ENCODE results near the gene MDP1.

The MDP1 gene

DNA sequence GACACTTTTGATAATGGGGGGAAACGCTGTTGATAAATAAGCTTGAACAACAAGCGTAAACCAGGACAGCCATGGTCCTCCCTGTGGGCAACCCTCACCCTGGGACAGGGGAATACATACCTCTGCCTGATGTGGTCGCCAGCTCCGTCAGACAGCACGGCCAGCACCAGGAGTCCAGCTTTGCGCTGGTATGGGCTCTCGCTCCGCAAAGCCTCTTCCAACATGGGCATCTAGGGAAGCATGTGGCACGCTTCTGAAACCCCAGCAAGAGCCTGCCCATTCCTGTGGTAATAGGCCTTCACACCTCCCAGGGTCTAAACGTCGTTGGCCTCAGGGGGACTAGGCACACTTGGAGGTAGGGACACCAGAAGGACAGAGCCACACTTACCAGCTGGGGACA lies 30.1 kb downstream of the MDP1 start:
- Histone ChIP-seq H3K79me2 (ENCODE audit: insufficient read depth, low read length) (no peaks in the 10 kb centered on the region), H3F3A (ENCODE audit: low read depth) (no peaks in the 10 kb centered on the region), H2AFZ (ENCODE audit: low read length) (no peak overlapping the region), H3K9me3 (ENCODE audit: insufficient read depth, low read depth, low read length) (no peaks in the 10 kb centered on the region), H3K4me1 (ENCODE audit: insufficient read depth, low read length, poor library complexity, severe bottlenecking) (peaks cover 11% of the 10 kb centered on the region), H3K36me3 (ENCODE audit: insufficient read depth, low read length) (no peaks in the 10 kb centered on the region; the same call in 1 of the 2 replicates), H3K27me3 (ENCODE audit: insufficient read depth, low read length, poor library complexity, severe bottlenecking) (no peaks in the 10 kb centered on the region), H3K9ac (ENCODE audit: low read depth, low read length, poor library complexity, severe bottlenecking) (no peak overlapping the region), H4K20me1 (ENCODE audit: insufficient read depth, low read length, poor library complexity, severe bottlenecking) (no peaks in the 10 kb centered on the region), H3K4me2 (ENCODE audit: low read depth, low read length, poor library complexity, severe bottlenecking) (no peak overlapping the region), H3K9me2 (replicated peaks; ENCODE audit: low read depth, low read length) (no peaks in the 10 kb centered on the region), H3K4me3 (ENCODE audit: low read length, poor library complexity, severe bottlenecking) (no peak overlapping the region)
- no peak for TF ChIP-seq EZH2phosphoT487 (IDR thresholded peaks at IDR 0.05; ENCODE audit: borderline replicate concordance)
- TF ChIP-seq, protein P1, sequence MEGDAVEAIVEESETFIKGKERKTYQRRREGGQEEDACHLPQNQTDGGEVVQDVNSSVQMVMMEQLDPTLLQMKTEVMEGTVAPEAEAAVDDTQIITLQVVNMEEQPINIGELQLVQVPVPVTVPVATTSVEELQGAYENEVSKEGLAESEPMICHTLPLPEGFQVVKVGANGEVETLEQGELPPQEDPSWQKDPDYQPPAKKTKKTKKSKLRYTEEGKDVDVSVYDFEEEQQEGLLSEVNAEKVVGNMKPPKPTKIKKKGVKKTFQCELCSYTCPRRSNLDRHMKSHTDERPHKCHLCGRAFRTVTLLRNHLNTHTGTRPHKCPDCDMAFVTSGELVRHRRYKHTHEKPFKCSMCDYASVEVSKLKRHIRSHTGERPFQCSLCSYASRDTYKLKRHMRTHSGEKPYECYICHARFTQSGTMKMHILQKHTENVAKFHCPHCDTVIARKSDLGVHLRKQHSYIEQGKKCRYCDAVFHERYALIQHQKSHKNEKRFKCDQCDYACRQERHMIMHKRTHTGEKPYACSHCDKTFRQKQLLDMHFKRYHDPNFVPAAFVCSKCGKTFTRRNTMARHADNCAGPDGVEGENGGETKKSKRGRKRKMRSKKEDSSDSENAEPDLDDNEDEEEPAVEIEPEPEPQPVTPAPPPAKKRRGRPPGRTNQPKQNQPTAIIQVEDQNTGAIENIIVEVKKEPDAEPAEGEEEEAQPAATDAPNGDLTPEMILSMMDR (conservative IDR thresholded peaks at IDR 0.05; ENCODE audit: low read length) = no peak

- no peaks in the 10 kb centered on the region for H3K9me2 ChIP-seq (replicated peaks; ENCODE audit: low read depth, low read length)
- TF ChIP-seq, protein P1 (conservative IDR thresholded peaks at IDR 0.05; ENCODE audit: low read length) = no peak
- TF ChIP-seq EZH2phosphoT487 (IDR thresholded peaks at IDR 0.05; ENCODE audit: borderline replicate concordance) = no peak
- H3K4me1 ChIP-seq (ENCODE audit: insufficient read depth, low read length, poor library complexity, severe bottlenecking) = peaks cover 11% of the 10 kb centered on the region
- H3K36me3 ChIP-seq (ENCODE audit: insufficient read depth, low read length) = peaks cover 4% of the 10 kb centered on the region; the same call in 1 of the 2 replicates
- H3K9me3 ChIP-seq (ENCODE audit: insufficient read depth, low read depth, low read length) = no peaks in the 10 kb centered on the region
- H3K4me3 ChIP-seq (ENCODE audit: low read length, poor library complexity, severe bottlenecking) = no peak overlapping the region
- no peak overlapping the region for H2AFZ ChIP-seq (ENCODE audit: low read length)
- H3K4me2 ChIP-seq (ENCODE audit: low read depth, low read length, poor library complexity, severe bottlenecking) = no peak overlapping the region
- H4K20me1 ChIP-seq (ENCODE audit: insufficient read depth, low read length, poor library complexity, severe bottlenecking) = no peaks in the 10 kb centered on the region
- no peaks in the 10 kb centered on the region for H3K79me2 ChIP-seq (ENCODE audit: insufficient read depth, low read length)
- H3F3A ChIP-seq (ENCODE audit: low read depth) = no peaks in the 10 kb centered on the region
- H3K27me3 ChIP-seq (ENCODE audit: insufficient read depth, low read length, poor library complexity, severe bottlenecking) = no peaks in the 10 kb centered on the region
- H3K9ac ChIP-seq (ENCODE audit: low read depth, low read length, poor library complexity, severe bottlenecking) = no peak overlapping the region
Observed at GRCh38 chr14:24185026-24185425, 30.8 kb downstream of the MDP1 start.

GRCh38 chr14:24184104-24184970 lies 31.5 kb downstream of the MDP1 start:
- H3K9me2 ChIP-seq (replicated peaks; ENCODE audit: low read depth, low read length) = no peaks in the 10 kb centered on the region
- H3K27me3 ChIP-seq (ENCODE audit: insufficient read depth, low read length, poor library complexity, severe bottlenecking) = no peaks in the 10 kb centered on the region
- no peaks in the 10 kb centered on the region for H3F3A ChIP-seq (ENCODE audit: low read depth)
- no peak overlapping the region for H3K4me2 ChIP-seq (ENCODE audit: low read depth, low read length, poor library complexity, severe bottlenecking)
- no peak overlapping the region for H3K9ac ChIP-seq (ENCODE audit: low read depth, low read length, poor library complexity, severe bottlenecking)
- no peak for TF ChIP-seq EZH2phosphoT487 (IDR thresholded peaks at IDR 0.05; ENCODE audit: borderline replicate concordance)
- TF ChIP-seq, protein P1 (conservative IDR thresholded peaks at IDR 0.05; ENCODE audit: low read length) = no peak
- H4K20me1 ChIP-seq (ENCODE audit: insufficient read depth, low read length, poor library complexity, severe bottlenecking) = no peaks in the 10 kb centered on the region
- no peak overlapping the region for H3K4me3 ChIP-seq (ENCODE audit: low read length, poor library complexity, severe bottlenecking)
- peaks cover 7% of the 10 kb centered on the region; the same call in 1 of the 2 replicates for H3K36me3 ChIP-seq (ENCODE audit: insufficient read depth, low read length)
- peaks cover 11% of the 10 kb centered on the region for H3K4me1 ChIP-seq (ENCODE audit: insufficient read depth, low read length, poor library complexity, severe bottlenecking)
- no peaks in the 10 kb centered on the region for H3K9me3 ChIP-seq (ENCODE audit: insufficient read depth, low read depth, low read length)
- no peaks in the 10 kb centered on the region for H3K79me2 ChIP-seq (ENCODE audit: insufficient read depth, low read length)
- H2AFZ ChIP-seq (ENCODE audit: low read length) = no peak overlapping the region
